Measurements from ENCODE around the gene ZFAND2A. TPM values are rescaled to one million over a fixed set of nuclear protein-coding genes. Genes with fewer than 3 reads are reported as not detected.
"Not testable (repeated sequence)": the region's sequence is repeated elsewhere in the genome, so short reads cannot be mapped to it uniquely, and the experiment has no call there.

ZFAND2A gene
- total RNA-seq: 66.2 TPM

GRCh38 chr7:1159891-1160669 is at the start of gene ZFAND2A:
Gene ZFAND2A, minus strand, starts transcription at chr7:1160196. Its CDS starts 1,984 bp downstream, at chr7:1158212.
- H3K27me3 ChIP-seq (ENCODE audit: insufficient read depth, low read length): no peaks in the 10 kb centered on the region
- H3K4me3 ChIP-seq (ENCODE audit: low read length): peak within 1 kb of the TSS; percentile 98

GRCh38 chr7:1209097-1209496 is 49.1 kb upstream of the ZFAND2A start:
- H3K27me3 ChIP-seq (ENCODE audit: insufficient read depth, low read length): peaks cover 10% of the 10 kb centered on the region
- no peaks in the 10 kb centered on the region for H3K4me1 ChIP-seq (ENCODE audit: insufficient read depth, low read length)
- H3K4me3 ChIP-seq (ENCODE audit: low read length): no peak overlapping the region
- no peaks in the 10 kb centered on the region for H3K9me3 ChIP-seq (ENCODE audit: low read depth, low read length)

More at GRCh38 chr7:1159891-1160669, at the start of gene ZFAND2A:
- Histone ChIP-seq H3K9me3 (ENCODE audit: low read depth, low read length) (no peaks in the 10 kb centered on the region), H3K4me1 (ENCODE audit: insufficient read depth, low read length) (peaks cover 35% of the 10 kb centered on the region)

- not testable (repeated sequence) for H3K4me1 ChIP-seq (ENCODE audit: insufficient read depth, low read length); H3K9me3 ChIP-seq (ENCODE audit: low read depth, low read length)
These were observed 45.7 kb upstream of the ZFAND2A start for GRCh38 chr7:1205742-1206141.

GRCh38 chr7:1204460-1205140 is 44.6 kb upstream of the ZFAND2A start:
- no peaks in the 10 kb centered on the region for H3K4me1 ChIP-seq (ENCODE audit: insufficient read depth, low read length)
- peaks cover 4% of the 10 kb centered on the region for H3K27me3 ChIP-seq (ENCODE audit: insufficient read depth, low read length)
- no peaks in the 10 kb centered on the region for H3K9me3 ChIP-seq (ENCODE audit: low read depth, low read length)
- H3K4me3 ChIP-seq (ENCODE audit: low read length): no peak overlapping the region

More at GRCh38 chr7:1205742-1206141, 45.7 kb upstream of the ZFAND2A start:
- not testable (repeated sequence) for H3K4me3 ChIP-seq (ENCODE audit: low read length); H3K27me3 ChIP-seq (ENCODE audit: insufficient read depth, low read length)

- H3K27me3 ChIP-seq (ENCODE audit: insufficient read depth, low read length); H3K9me3 ChIP-seq (ENCODE audit: low read depth, low read length); H3K4me1 ChIP-seq (ENCODE audit: insufficient read depth, low read length); H3K4me3 ChIP-seq (ENCODE audit: low read length): not testable (repeated sequence)
These were observed 42.9 kb upstream of the ZFAND2A start for GRCh38 chr7:1202914-1203313.

GRCh38 chr7:1201916-1202315 is 41.9 kb upstream of the ZFAND2A start:
- Histone ChIP-seq H3K4me3 (ENCODE audit: low read length) (no peak overlapping the region), H3K9me3 (ENCODE audit: low read depth, low read length) (no peaks in the 10 kb centered on the region), H3K4me1 (ENCODE audit: insufficient read depth, low read length) (no peaks in the 10 kb centered on the region), H3K27me3 (ENCODE audit: insufficient read depth, low read length) (no peaks in the 10 kb centered on the region)

- no peaks in the 10 kb centered on the region for H3K27me3 ChIP-seq (ENCODE audit: insufficient read depth, low read length)
- H3K9me3 ChIP-seq (ENCODE audit: low read depth, low read length): no peaks in the 10 kb centered on the region
- H3K4me1 ChIP-seq (ENCODE audit: insufficient read depth, low read length): no peaks in the 10 kb centered on the region
- no peak overlapping the region for H3K4me3 ChIP-seq (ENCODE audit: low read length)
These were observed 40.0 kb upstream of the ZFAND2A start for GRCh38 chr7:1200045-1200444.

- no peaks in the 10 kb centered on the region for H3K27me3 ChIP-seq (ENCODE audit: insufficient read depth, low read length)
- no peaks in the 10 kb centered on the region for H3K9me3 ChIP-seq (ENCODE audit: low read depth, low read length)
- H3K4me3 ChIP-seq (ENCODE audit: low read length): no peak overlapping the region
- H3K4me1 ChIP-seq (ENCODE audit: insufficient read depth, low read length): peaks cover 3% of the 10 kb centered on the region
These were observed 38.1 kb upstream of the ZFAND2A start for GRCh38 chr7:1197997-1198625.

GRCh38 chr7:1196950-1197349 is 37.0 kb upstream of the ZFAND2A start:
- Histone ChIP-seq H3K9me3 (ENCODE audit: low read depth, low read length) (no peaks in the 10 kb centered on the region), H3K27me3 (ENCODE audit: insufficient read depth, low read length) (no peaks in the 10 kb centered on the region), H3K4me3 (ENCODE audit: low read length) (no peak overlapping the region), H3K4me1 (ENCODE audit: insufficient read depth, low read length) (peaks cover 12% of the 10 kb centered on the region)

- peaks cover 17% of the 10 kb centered on the region for H3K4me1 ChIP-seq (ENCODE audit: insufficient read depth, low read length)
- not testable (repeated sequence) for H3K4me3 ChIP-seq (ENCODE audit: low read length); H3K9me3 ChIP-seq (ENCODE audit: low read depth, low read length); H3K27me3 ChIP-seq (ENCODE audit: insufficient read depth, low read length)
These were observed 36.4 kb upstream of the ZFAND2A start for GRCh38 chr7:1196441-1196840.

GRCh38 chr7:1193593-1194424 is 33.8 kb upstream of the ZFAND2A start:
- Histone ChIP-seq H3K4me3 (ENCODE audit: low read length) (no peak overlapping the region), H3K4me1 (ENCODE audit: insufficient read depth, low read length) (peaks cover 17% of the 10 kb centered on the region), H3K9me3 (ENCODE audit: low read depth, low read length) (no peaks in the 10 kb centered on the region), H3K27me3 (ENCODE audit: insufficient read depth, low read length) (no peaks in the 10 kb centered on the region)

GRCh38 chr7:1192171-1192676 is 32.2 kb upstream of the ZFAND2A start:
- H3K4me3 ChIP-seq (ENCODE audit: low read length): no peak overlapping the region
- no peaks in the 10 kb centered on the region for H3K27me3 ChIP-seq (ENCODE audit: insufficient read depth, low read length)
- H3K9me3 ChIP-seq (ENCODE audit: low read depth, low read length): no peaks in the 10 kb centered on the region

GRCh38 chr7:1189986-1190772 is 30.2 kb upstream of the ZFAND2A start:
- Histone ChIP-seq H3K9me3 (ENCODE audit: low read depth, low read length) (no peaks in the 10 kb centered on the region), H3K4me3 (ENCODE audit: low read length) (no peak overlapping the region), H3K4me1 (ENCODE audit: insufficient read depth, low read length) (peaks cover 17% of the 10 kb centered on the region), H3K27me3 (ENCODE audit: insufficient read depth, low read length) (no peaks in the 10 kb centered on the region)

More at GRCh38 chr7:1192171-1192676, 32.2 kb upstream of the ZFAND2A start:
- peaks cover 17% of the 10 kb centered on the region for H3K4me1 ChIP-seq (ENCODE audit: insufficient read depth, low read length)

- Histone ChIP-seq H3K4me1 (ENCODE audit: insufficient read depth, low read length) (peaks cover 17% of the 10 kb centered on the region), H3K9me3 (ENCODE audit: low read depth, low read length) (no peaks in the 10 kb centered on the region), H3K27me3 (ENCODE audit: insufficient read depth, low read length) (no peaks in the 10 kb centered on the region), H3K4me3 (ENCODE audit: low read length) (no peak overlapping the region)
These were observed 28.8 kb upstream of the ZFAND2A start for GRCh38 chr7:1188720-1189294.
